Mesendoderm (in vitro differentiated cells): Measurements from ENCODE around the gene H6PD.
A peak's percentile ranks its signal among the peaks of the same experiment; 100 is the strongest.

ENCODE experiments used
- DNase-seq: peaks from one replicate; pipeline ENCODE4 v3.0.0; 2013
- H2AK5ac ChIP-seq: 2 replicates; pipeline ENCODE4 v1.6.1; 2013; ENCODE audit warnings: low read length, inconsistent platforms
- H2BK120ac ChIP-seq: 2 replicates; pipeline ENCODE4 v1.6.1; 2013; ENCODE audit warnings: low read depth, mild to moderate bottlenecking, low read length, moderate library complexity, mixed read lengths
- H2BK15ac ChIP-seq: replicated peaks from 2 replicates; pipeline ENCODE4 v1.6.1; 2013; ENCODE audit warnings: low read depth, mild to moderate bottlenecking, moderate library complexity
- H2BK5ac ChIP-seq: 2 replicates; pipeline ENCODE4 v1.6.1; 2013; ENCODE audit warnings: low read length, inconsistent platforms
- H3K18ac ChIP-seq: 2 replicates; pipeline ENCODE4 v1.6.1; 2013; ENCODE audit warnings: mild to moderate bottlenecking, low read length, mixed read lengths
- H3K23ac ChIP-seq: one replicate; pipeline ENCODE4 v1.6.1; 2013; ENCODE audit warnings: low read length
- H3K27ac ChIP-seq: 2 replicates; pipeline ENCODE4 v1.5.1; 2013; ENCODE audit warnings: low read depth, mild to moderate bottlenecking, inconsistent platforms, low read length, moderate library complexity
- H3K27me3 ChIP-seq: 2 replicates; pipeline ENCODE4 v1.6.1; 2013; ENCODE audit warnings: low read length, control low read depth, mild to moderate bottlenecking, inconsistent platforms; ENCODE audit not compliant: insufficient read depth, poor library complexity
- H3K36me3 ChIP-seq: 2 replicates; pipeline ENCODE4 v1.6.1; 2013; ENCODE audit warnings: low read length, inconsistent platforms; ENCODE audit not compliant: control insufficient read depth, insufficient read depth
- H3K4ac ChIP-seq: one replicate; pipeline ENCODE4 v1.6.1; 2013; ENCODE audit warnings: low read depth, mild to moderate bottlenecking, low read length, moderate library complexity
- H3K4me1 ChIP-seq: 2 replicates; pipeline ENCODE4 v1.6.1; 2013; ENCODE audit warnings: low read depth, low read length, inconsistent platforms; ENCODE audit not compliant: control insufficient read depth
- H3K4me2 ChIP-seq: 2 replicates; pipeline ENCODE4 v1.6.1; 2013; ENCODE audit warnings: low read length
- H3K4me3 ChIP-seq: 2 replicates; pipeline ENCODE4 v1.5.1; 2013; ENCODE audit warnings: mild to moderate bottlenecking, low read length
- H3K56ac ChIP-seq: one replicate; pipeline ENCODE4 v1.6.1; 2013; ENCODE audit warnings: low read length
- H3K79me1 ChIP-seq: 2 replicates; pipeline ENCODE4 v1.6.1; 2013; ENCODE audit warnings: low read length, inconsistent platforms
- H3K79me2 ChIP-seq: 2 replicates; pipeline ENCODE4 v1.6.1; 2013; ENCODE audit warnings: mild to moderate bottlenecking, low read length; ENCODE audit not compliant: control insufficient read depth, insufficient read depth
- H3K9ac ChIP-seq: 2 replicates; pipeline ENCODE4 v1.6.1; 2013; ENCODE audit warnings: low read length, inconsistent platforms
- H4K5ac ChIP-seq: one replicate; pipeline ENCODE4 v1.6.1; 2013; ENCODE audit warnings: low read length
- H4K8ac ChIP-seq: one replicate; pipeline ENCODE4 v1.6.1; 2013; ENCODE audit warnings: low read depth, mild to moderate bottlenecking, control low read depth, low read length, moderate library complexity
- WGBS: extraction: QIAGEN DNeasy Blood & Tissue Kit; methylation state at CpG from one replicate; pipeline ENCODE4 v1.1.7; 2013; ENCODE audit warnings: low lambda C conversion rate, missing lambda C conversion rate; ENCODE audit not compliant: insufficient coverage; ENCODE audit errors: extremely low coverage; 5-methylcytosine and 5-hydroxymethylcytosine counted together

The H6PD gene

DNA sequence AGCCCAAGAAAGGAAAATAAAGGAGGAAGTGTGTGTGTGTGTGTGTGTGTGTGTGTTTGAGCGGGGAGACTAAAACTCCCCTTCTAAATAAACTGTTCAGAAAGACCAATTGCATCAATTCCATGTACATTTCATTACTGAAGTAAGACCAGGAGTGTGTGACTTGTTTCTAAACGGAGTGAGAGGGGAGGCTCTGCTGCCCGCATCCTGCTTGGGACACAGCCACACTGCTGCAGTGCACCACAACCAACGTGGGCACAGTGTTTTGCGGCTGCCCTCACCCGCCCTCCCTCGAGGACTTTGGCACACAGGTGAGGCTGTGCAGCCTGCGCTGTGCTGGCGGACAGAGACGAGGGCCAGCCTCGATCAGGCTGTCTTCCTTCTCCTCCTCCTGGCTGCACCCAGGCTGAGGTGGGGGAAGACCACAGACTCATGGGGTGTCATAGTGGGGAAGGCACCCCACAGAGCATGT is 31.0 kb upstream of the H6PD start:
- Histone ChIP-seq H2BK5ac (no peak overlapping the region), H4K8ac (no peak overlapping the region), H3K56ac (no peak overlapping the region), H3K4ac (no peak overlapping the region), H3K27me3 (peaks cover 40% of the 10 kb centered on the region), H4K5ac (no peak overlapping the region), H3K79me1 (no peaks in the 10 kb centered on the region), H3K36me3 (no peaks in the 10 kb centered on the region), H2BK120ac (no peak overlapping the region), H3K27ac (no peak overlapping the region), H2BK15ac (no peak overlapping the region), H3K18ac (no peak overlapping the region), H2AK5ac (no peak overlapping the region), H3K23ac (peak overlapping the region; percentile 66), H3K79me2 (no peaks in the 10 kb centered on the region), H3K4me3 (no peak overlapping the region), H3K4me2 (no peak overlapping the region), H3K9ac (no peak overlapping the region), H3K4me1 (no peaks in the 10 kb centered on the region)
- no peak for DNase-seq
- no CpG with 5 or more reads among the region's 11 CpGs for WGBS

DNA sequence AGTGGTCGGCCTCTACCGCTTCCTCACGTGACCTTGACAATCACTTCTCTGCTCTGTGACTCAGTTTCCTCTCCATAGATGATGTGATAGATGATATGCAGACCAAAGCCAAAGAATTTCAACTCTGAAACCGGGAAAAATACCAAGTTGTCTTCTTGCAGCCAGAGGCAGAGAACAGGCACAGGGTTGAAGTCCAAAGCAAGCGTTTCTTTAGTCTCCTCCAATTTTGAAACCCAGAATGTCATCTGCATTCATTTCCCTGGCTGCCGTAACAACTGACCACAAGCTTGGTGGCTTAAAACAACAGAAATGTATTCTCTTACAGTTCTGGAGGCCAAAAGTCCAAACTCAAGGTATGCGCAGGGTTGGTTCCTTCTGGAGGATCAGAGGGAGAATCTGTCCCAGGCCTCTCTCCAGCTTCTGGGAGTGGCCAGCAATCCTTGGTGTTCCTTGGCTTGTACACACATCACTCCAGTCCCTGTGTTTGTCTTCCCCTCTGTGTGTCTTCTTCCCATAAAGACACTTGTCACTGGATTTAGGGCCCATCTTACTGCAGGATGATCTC is 30.3 kb upstream of the H6PD start:
- Histone ChIP-seq H3K56ac (no peak overlapping the region), H3K4me3 (no peak overlapping the region), H2AK5ac (no peak overlapping the region), H3K79me1 (no peaks in the 10 kb centered on the region), H3K36me3 (no peaks in the 10 kb centered on the region), H3K4me1 (no peaks in the 10 kb centered on the region), H3K27ac (no peak overlapping the region), H2BK15ac (no peak overlapping the region), H2BK120ac (no peak overlapping the region), H2BK5ac (no peak overlapping the region), H3K4me2 (no peak overlapping the region), H3K23ac (no peak overlapping the region), H3K9ac (no peak overlapping the region), H4K5ac (no peak overlapping the region), H3K18ac (no peak overlapping the region), H3K79me2 (no peaks in the 10 kb centered on the region), H4K8ac (no peak overlapping the region), H3K27me3 (peaks cover 36% of the 10 kb centered on the region), H3K4ac (no peak overlapping the region)
- no peak for DNase-seq
- no CpG with 5 or more reads among the region's 7 CpGs for WGBS

DNA sequence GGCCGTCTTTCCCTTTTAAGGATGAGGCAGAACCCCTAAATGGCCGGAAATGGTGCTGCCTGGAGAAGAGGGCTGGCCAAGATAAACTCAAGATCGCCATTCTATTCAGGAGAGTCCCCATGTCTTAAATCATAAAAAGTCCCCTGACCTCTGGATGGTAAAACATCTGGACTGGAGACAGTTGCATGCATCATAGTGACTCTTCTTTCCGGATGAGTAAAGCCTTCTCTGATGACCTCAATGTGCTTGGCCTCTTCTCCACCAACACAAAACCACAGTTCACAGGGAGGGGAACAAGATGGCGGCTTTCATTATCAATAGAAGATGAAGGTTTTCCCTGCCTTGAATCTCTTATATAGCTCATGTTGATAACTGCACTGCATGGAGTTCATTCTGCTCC is 27.5 kb upstream of the H6PD start:
- Histone ChIP-seq H3K79me1 (no peaks in the 10 kb centered on the region), H2BK15ac (no peak overlapping the region), H3K4me1 (no peaks in the 10 kb centered on the region), H3K9ac (no peak overlapping the region), H3K27ac (no peak overlapping the region), H2BK120ac (no peak overlapping the region), H3K27me3 (peaks cover 11% of the 10 kb centered on the region), H3K4me2 (no peak overlapping the region), H3K79me2 (no peaks in the 10 kb centered on the region), H3K18ac (no peak overlapping the region), H4K5ac (no peak overlapping the region), H2BK5ac (no peak overlapping the region), H4K8ac (no peak overlapping the region), H3K23ac (no peak overlapping the region), H3K36me3 (no peaks in the 10 kb centered on the region), H3K4ac (no peak overlapping the region), H3K4me3 (no peak overlapping the region), H3K56ac (no peak overlapping the region), H2AK5ac (no peak overlapping the region)
- WGBS: no CpG with 5 or more reads among the region's 5 CpGs
- DNase-seq: no peak

DNA sequence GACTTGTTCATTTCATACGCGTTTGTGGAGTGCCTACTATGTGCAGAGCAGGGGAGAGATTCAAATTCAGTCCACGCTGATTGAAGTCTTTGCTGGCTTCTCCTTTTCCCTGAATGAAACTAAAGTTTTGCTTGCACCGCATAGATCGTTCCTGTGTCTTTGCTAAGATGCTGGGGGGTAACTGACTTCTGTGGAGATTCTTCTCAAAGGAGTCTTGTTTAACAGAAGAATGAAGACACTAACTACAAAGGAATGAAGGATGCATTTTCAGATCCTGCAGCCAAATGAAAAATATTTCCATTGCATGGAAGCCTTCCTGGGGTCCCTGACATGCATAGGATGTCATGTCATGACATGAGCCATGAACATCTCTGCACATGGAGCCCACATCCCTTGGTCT is 26.9 kb upstream of the H6PD start:
- no peak overlapping the region for H2BK15ac ChIP-seq
- no peak overlapping the region for H3K27ac ChIP-seq
- H3K4me1 ChIP-seq: no peaks in the 10 kb centered on the region
- no peak overlapping the region for H3K4ac ChIP-seq
- no peak overlapping the region for H2BK5ac ChIP-seq
- H2AK5ac ChIP-seq: no peak overlapping the region
- H3K4me2 ChIP-seq: no peak overlapping the region
- H3K56ac ChIP-seq: no peak overlapping the region
- H3K27me3 ChIP-seq: peaks cover 5% of the 10 kb centered on the region
- no peak overlapping the region for H3K18ac ChIP-seq
- no CpG with 5 or more reads among the region's 5 CpGs for WGBS
- H2BK120ac ChIP-seq: no peak overlapping the region
- H3K79me2 ChIP-seq: no peaks in the 10 kb centered on the region
- no peak overlapping the region for H3K23ac ChIP-seq
- no peak for DNase-seq
- H3K36me3 ChIP-seq: no peaks in the 10 kb centered on the region
- H3K79me1 ChIP-seq: no peaks in the 10 kb centered on the region
- no peak overlapping the region for H4K8ac ChIP-seq
- no peak overlapping the region for H3K4me3 ChIP-seq
- no peak overlapping the region for H4K5ac ChIP-seq
- H3K9ac ChIP-seq: no peak overlapping the region

DNA sequence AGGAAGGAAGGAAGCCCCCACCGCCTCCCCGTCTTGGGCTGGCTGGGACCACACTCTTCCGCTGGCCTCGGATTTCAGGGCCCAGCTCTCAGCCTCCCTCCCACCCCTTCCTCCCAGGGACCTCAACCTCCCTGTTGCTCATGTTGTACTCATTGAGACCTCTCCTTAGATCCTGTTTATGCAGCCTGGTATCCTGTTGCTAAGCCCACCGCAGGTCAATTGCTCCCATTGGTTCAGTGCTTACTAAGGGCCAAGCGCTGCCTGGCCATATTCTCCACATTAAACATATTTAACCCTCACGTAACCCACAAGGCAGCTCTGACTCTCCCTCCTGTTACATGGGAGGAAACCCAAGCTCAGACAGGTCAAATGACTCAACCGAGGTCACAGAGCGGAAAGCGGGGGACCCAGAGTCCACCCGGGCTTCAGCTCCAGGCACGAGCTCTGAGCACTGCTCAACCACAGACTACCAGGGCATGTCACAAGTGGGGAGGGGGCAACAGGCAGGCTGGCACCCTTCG is 23.2 kb upstream of the H6PD start:
- H3K56ac ChIP-seq: no peak overlapping the region
- no peak overlapping the region for H2BK120ac ChIP-seq
- H3K79me2 ChIP-seq: no peaks in the 10 kb centered on the region
- no peak overlapping the region for H3K4me2 ChIP-seq
- no peaks in the 10 kb centered on the region for H3K27me3 ChIP-seq
- H3K4me3 ChIP-seq: no peak overlapping the region
- H2BK5ac ChIP-seq: no peak overlapping the region
- no peak overlapping the region for H4K8ac ChIP-seq
- no peak overlapping the region for H3K27ac ChIP-seq
- no peaks in the 10 kb centered on the region for H3K36me3 ChIP-seq
- H3K9ac ChIP-seq: no peak overlapping the region
- no peak overlapping the region for H2BK15ac ChIP-seq
- H3K18ac ChIP-seq: no peak overlapping the region
- H3K23ac ChIP-seq: no peak overlapping the region
- H3K4me1 ChIP-seq: no peaks in the 10 kb centered on the region
- no peak overlapping the region for H2AK5ac ChIP-seq
- no peak for DNase-seq
- no CpG with 5 or more reads among the region's 13 CpGs for WGBS
- H3K4ac ChIP-seq: no peak overlapping the region
- no peak overlapping the region for H4K5ac ChIP-seq
- no peaks in the 10 kb centered on the region for H3K79me1 ChIP-seq

DNA sequence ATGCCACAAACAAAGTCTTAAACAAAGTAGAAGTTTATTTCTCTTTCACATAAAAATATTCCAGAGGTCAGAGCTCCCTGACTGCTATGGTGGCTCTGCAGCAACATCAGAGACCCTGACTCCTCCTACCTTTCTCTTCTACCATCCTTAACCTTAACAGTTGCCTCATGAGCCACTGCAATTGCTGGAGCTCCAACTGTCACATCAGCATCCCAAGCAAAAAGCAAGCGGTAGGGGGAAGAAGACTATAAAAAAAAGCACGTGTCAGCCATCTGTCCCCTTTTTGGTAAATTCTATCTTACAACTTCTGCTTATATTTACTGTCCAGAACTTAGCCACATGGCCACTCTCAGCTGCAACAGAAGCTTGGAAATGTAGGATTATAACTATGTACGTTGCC is 21.8 kb upstream of the H6PD start:
- WGBS: no CpG with 5 or more reads among the region's 3 CpGs
- no peaks in the 10 kb centered on the region for H3K27me3 ChIP-seq
- H3K79me1 ChIP-seq: no peaks in the 10 kb centered on the region
- H4K8ac ChIP-seq: no peak overlapping the region
- no peaks in the 10 kb centered on the region for H3K36me3 ChIP-seq
- no peak overlapping the region for H3K4me3 ChIP-seq
- H3K9ac ChIP-seq: no peak overlapping the region
- H3K27ac ChIP-seq: no peak overlapping the region
- no peak overlapping the region for H4K5ac ChIP-seq
- no peak overlapping the region for H3K4me2 ChIP-seq
- no peak overlapping the region for H2AK5ac ChIP-seq
- H3K4ac ChIP-seq: no peak overlapping the region
- H3K79me2 ChIP-seq: no peaks in the 10 kb centered on the region
- H3K23ac ChIP-seq: no peak overlapping the region
- H3K4me1 ChIP-seq: no peaks in the 10 kb centered on the region
- no peak overlapping the region for H2BK120ac ChIP-seq
- no peak overlapping the region for H3K18ac ChIP-seq
- no peak overlapping the region for H2BK15ac ChIP-seq
- no peak overlapping the region for H3K56ac ChIP-seq
- no peak for DNase-seq
- no peak overlapping the region for H2BK5ac ChIP-seq
